H9 (cell line): ENCODE results near the gene SYNGR2. TPM values are rescaled to one million over a fixed set of nuclear protein-coding genes. Genes with fewer than 3 reads are reported as not detected.

ENCODE experiments used
- DNase-seq: peaks from one replicate; pipeline ENCODE4 v3.0.0-alpha.2; 2017
- H2AFZ ChIP-seq: one replicate; pipeline ENCODE4 v1.6.1; 2013; ENCODE audit warnings: mild to moderate bottlenecking, low read length, control low read depth, moderate library complexity
- H2AK5ac ChIP-seq: 2 replicates; pipeline ENCODE4 v1.6.1; 2013; ENCODE audit warnings: low read length, control low read depth, mixed read lengths; ENCODE audit not compliant: insufficient read length
- H2BK120ac ChIP-seq: one replicate; pipeline ENCODE4 v1.6.1; 2013; ENCODE audit warnings: low read depth, mild to moderate bottlenecking, low read length, control low read depth, inconsistent platforms; ENCODE audit not compliant: poor library complexity, severe bottlenecking
- H2BK12ac ChIP-seq: 2 replicates; pipeline ENCODE4 v1.6.1; 2013; ENCODE audit warnings: low read length, control low read depth, mixed read lengths, low read depth; ENCODE audit not compliant: insufficient read length
- H2BK15ac ChIP-seq: 2 replicates; pipeline ENCODE4 v1.6.1; 2013; ENCODE audit warnings: low read depth, low read length, control low read depth
- H2BK20ac ChIP-seq: one replicate; pipeline ENCODE4 v1.6.1; 2013; ENCODE audit warnings: low read depth, mild to moderate bottlenecking, low read length, control low read depth, inconsistent platforms; ENCODE audit not compliant: poor library complexity, severe bottlenecking
- H2BK5ac ChIP-seq: 2 replicates; pipeline ENCODE4 v1.6.1; 2013; ENCODE audit warnings: low read length, control low read depth, mixed read lengths; ENCODE audit not compliant: insufficient read length
- H3K14ac ChIP-seq: 2 replicates; pipeline ENCODE4 v1.6.1; 2013; ENCODE audit warnings: low read length, control low read depth; ENCODE audit not compliant: insufficient read depth
- H3K18ac ChIP-seq: 2 replicates; pipeline ENCODE4 v1.6.1; 2013; ENCODE audit warnings: low read depth, mild to moderate bottlenecking, mixed read lengths, low read length, control low read depth; ENCODE audit not compliant: insufficient read length
- H3K23ac ChIP-seq: 2 replicates; pipeline ENCODE4 v1.6.1; 2013; ENCODE audit warnings: low read length, control low read depth, mixed read lengths, low read depth; ENCODE audit not compliant: insufficient read length
- H3K23me2 ChIP-seq: 2 replicates; pipeline ENCODE4 v1.6.1; 2013; ENCODE audit warnings: low read depth, mild to moderate bottlenecking, mixed read lengths, low read length, control low read depth; ENCODE audit not compliant: insufficient read length, poor library complexity, severe bottlenecking
- H3K27ac ChIP-seq: 2 replicates; pipeline ENCODE4 v1.5.1; 2013; ENCODE audit warnings: low read length, control low read depth, mixed read lengths, low read depth; ENCODE audit not compliant: insufficient read length
- H3K27me3 ChIP-seq: 2 replicates; pipeline ENCODE4 v1.6.1; 2013; ENCODE audit warnings: low read length, control low read depth, inconsistent platforms; ENCODE audit not compliant: insufficient read depth
- H3K4ac ChIP-seq: 2 replicates; pipeline ENCODE4 v1.6.1; 2013; ENCODE audit warnings: low read depth, mild to moderate bottlenecking, control low read depth, inconsistent platforms, low read length, moderate library complexity
- H3K4me1 ChIP-seq: 2 replicates; pipeline ENCODE4 v1.6.1; 2013; ENCODE audit warnings: low read length, control low read depth, inconsistent platforms; ENCODE audit not compliant: insufficient read depth
- H3K4me2 ChIP-seq: 2 replicates; pipeline ENCODE4 v1.6.1; 2013; ENCODE audit warnings: low read length, control low read depth, mixed read lengths; ENCODE audit not compliant: insufficient read length, insufficient read depth
- H3K56ac ChIP-seq: 2 replicates; pipeline ENCODE4 v1.6.1; 2013; ENCODE audit warnings: low read depth, mild to moderate bottlenecking, mixed read lengths, low read length, control low read depth; ENCODE audit not compliant: insufficient read length
- H3K79me1 ChIP-seq: 2 replicates; pipeline ENCODE4 v1.6.1; 2013; ENCODE audit warnings: low read depth, mild to moderate bottlenecking, moderate library complexity, low read length, control low read depth, inconsistent platforms; ENCODE audit not compliant: insufficient read depth, poor library complexity, severe bottlenecking
- H3K79me2 ChIP-seq: 2 replicates; pipeline ENCODE4 v1.6.1; 2013; ENCODE audit warnings: low read length, control low read depth, inconsistent platforms; ENCODE audit not compliant: insufficient read depth
- H3K9ac ChIP-seq: 2 replicates; pipeline ENCODE4 v1.6.1; 2013; ENCODE audit warnings: low read length, control low read depth, mixed read lengths; ENCODE audit not compliant: insufficient read length; ENCODE audit errors: extremely low read depth
- H3K9me3 ChIP-seq: one replicate; pipeline ENCODE4 v1.6.1; 2013; ENCODE audit warnings: low read depth, low read length, inconsistent platforms; ENCODE audit not compliant: control insufficient read depth
- H3T11ph ChIP-seq: one replicate; pipeline ENCODE4 v1.6.1; 2013; ENCODE audit warnings: mild to moderate bottlenecking, low read length, control low read depth, inconsistent platforms
- H4K20me1 ChIP-seq: one replicate; pipeline ENCODE4 v1.6.1; 2013; ENCODE audit not compliant: control insufficient read depth, insufficient read length, insufficient read depth
- H4K5ac ChIP-seq: 2 replicates; pipeline ENCODE4 v1.6.1; 2013; ENCODE audit warnings: low read depth, mild to moderate bottlenecking, mixed read lengths, low read length, control low read depth; ENCODE audit not compliant: insufficient read length
- H4K8ac ChIP-seq: replicated peaks from 2 replicates; pipeline ENCODE4 v1.6.1; 2013; ENCODE audit warnings: low read length, control low read depth, mixed read lengths, low read depth; ENCODE audit not compliant: insufficient read length
- H4K91ac ChIP-seq: 2 replicates; pipeline ENCODE4 v1.6.1; 2013; ENCODE audit warnings: low read depth, mild to moderate bottlenecking, moderate library complexity, mixed read lengths, low read length, control low read depth; ENCODE audit not compliant: insufficient read length
- H3K27ac Mint-ChIP-seq, 3 experiments: 2 replicates in 2 of 3; 3 replicates in 1 of 3; pipeline ENCODE4 v1.8.0; 2020 to 2021; ENCODE audit warnings: mixed read lengths in 3 of 3, mild to moderate bottlenecking in 1 of 3, moderate library complexity in 1 of 3
- H3K27me3 Mint-ChIP-seq: 2 replicates; pipeline ENCODE4 v1.8.0; 2021; ENCODE audit warnings: low read depth, mild to moderate bottlenecking, moderate library complexity, mixed read lengths
- H3K36me3 Mint-ChIP-seq, 3 experiments: 2 replicates in 2 of 3; 3 replicates in 1 of 3; pipeline ENCODE4 v1.8.0; 2020 to 2021; ENCODE audit warnings: low read depth in 3 of 3, mixed read lengths in 3 of 3; ENCODE audit not compliant: insufficient read depth in 1 of 3
- H3K4me1 Mint-ChIP-seq, 2 experiments: 2 replicates each; pipeline ENCODE4 v1.8.0; 2020; ENCODE audit warnings: mixed read lengths in 2 of 2
- H3K4me3 Mint-ChIP-seq, 2 experiments: 2 replicates in 1 of 2; 3 replicates in 1 of 2; pipeline ENCODE4 v1.8.0; 2020 to 2021; ENCODE audit warnings: mild to moderate bottlenecking in 2 of 2, mixed read lengths in 2 of 2, moderate library complexity in 1 of 2
- H3K9me3 Mint-ChIP-seq, 2 experiments: 2 replicates in 1 of 2; 3 replicates in 1 of 2; pipeline ENCODE4 v1.8.0; 2020; ENCODE audit warnings: mild to moderate bottlenecking in 2 of 2, mixed read lengths in 2 of 2, moderate library complexity in 1 of 2
- WGBS: extraction: QIAGEN DNeasy Blood & Tissue Kit; methylation state at CpG from one replicate; pipeline ENCODE4 v1.1.7; 2013; ENCODE audit warnings: missing lambda C conversion rate, low lambda C conversion rate, mixed read lengths; ENCODE audit not compliant: insufficient read length; ENCODE audit errors: extremely low coverage; 5-methylcytosine and 5-hydroxymethylcytosine counted together
- total RNA-seq: library from RNA; stranded (reverse); gene quantifications from 2 replicates; pipeline ENCODE4 v1.2.1, GENCODE V29; 2021
- TF ChIP-seq, protein P1 (sequence below): fragments of 200-600 bp; sonication (generic); conservative IDR thresholded peaks from 3 replicates; pipeline ENCODE4 v1.8.0; 2021; ENCODE audit warnings: antibody characterized with exemption, mild to moderate bottlenecking

The SYNGR2 gene
- total RNA-seq, 1 experiment from 2014 or later, result 41.0 TPM

DNA sequence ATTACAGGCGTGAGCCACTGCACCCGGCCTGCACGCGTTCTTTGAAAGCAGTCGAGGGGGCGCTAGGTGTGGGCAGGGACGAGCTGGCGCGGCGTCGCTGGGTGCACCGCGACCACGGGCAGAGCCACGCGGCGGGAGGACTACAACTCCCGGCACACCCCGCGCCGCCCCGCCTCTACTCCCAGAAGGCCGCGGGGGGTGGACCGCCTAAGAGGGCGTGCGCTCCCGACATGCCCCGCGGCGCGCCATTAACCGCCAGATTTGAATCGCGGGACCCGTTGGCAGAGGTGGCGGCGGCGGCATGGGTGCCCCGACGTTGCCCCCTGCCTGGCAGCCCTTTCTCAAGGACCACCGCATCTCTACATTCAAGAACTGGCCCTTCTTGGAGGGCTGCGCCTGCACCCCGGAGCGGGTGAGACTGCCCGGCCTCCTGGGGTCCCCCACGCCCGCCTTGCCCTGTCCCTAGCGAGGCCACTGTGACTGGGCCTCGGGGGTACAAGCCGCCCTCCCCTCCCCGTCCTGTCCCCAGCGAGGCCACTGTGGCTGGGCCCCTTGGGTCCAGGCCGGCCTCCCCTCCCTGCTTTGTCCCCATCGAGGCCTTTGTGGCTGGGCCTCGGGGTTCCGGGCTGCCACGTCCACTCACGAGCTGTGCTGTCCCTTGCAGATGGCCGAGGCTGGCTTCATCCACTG is 45.8 kb downstream of the SYNGR2 start, which contains the start of gene BIRC5:
Gene BIRC5, plus strand, starts transcription at position 238 of the 690 bp plus-strand sequence. Its CDS starts 64 bp downstream, at position 302.
- Histone ChIP-seq H3K4ac (no peak within 1 kb of the TSS), H2BK12ac (no peak within 1 kb of the TSS), H4K20me1 (peaks cover 3% of the 10 kb centered on the region), H2BK15ac (no peak within 1 kb of the TSS), H4K91ac (no peak within 1 kb of the TSS), H3K23ac (no peak within 1 kb of the TSS), H3K18ac (peak within 1 kb of the TSS; percentile 27), H2BK5ac (no peak within 1 kb of the TSS), H3K9me3 (no peaks in the 10 kb centered on the region), H3K27me3 (no peaks in the 10 kb centered on the region), H3K4me2 (peak within 1 kb of the TSS; percentile 78), H4K5ac (no peak within 1 kb of the TSS), H3K56ac (no peak within 1 kb of the TSS), H3K4me1 (no peaks in the 10 kb centered on the region), H2BK120ac (no peak within 1 kb of the TSS), H3K14ac (no peak within 1 kb of the TSS), H3T11ph (no peak within 1 kb of the TSS), H4K8ac (no peak within 1 kb of the TSS), H2AK5ac (no peak within 1 kb of the TSS), H2AFZ (no peak within 1 kb of the TSS), H2BK20ac (no peak within 1 kb of the TSS), H3K79me2 (peaks cover 12% of the 10 kb centered on the region; the same call in 1 of the 2 replicates), H3K79me1 (peaks cover 8% of the 10 kb centered on the region), H3K27ac (no peak within 1 kb of the TSS), H3K23me2 (peaks cover 8% of the 10 kb centered on the region), H3K9ac (peak within 1 kb of the TSS; percentile 79)
- TF ChIP-seq, protein P1, sequence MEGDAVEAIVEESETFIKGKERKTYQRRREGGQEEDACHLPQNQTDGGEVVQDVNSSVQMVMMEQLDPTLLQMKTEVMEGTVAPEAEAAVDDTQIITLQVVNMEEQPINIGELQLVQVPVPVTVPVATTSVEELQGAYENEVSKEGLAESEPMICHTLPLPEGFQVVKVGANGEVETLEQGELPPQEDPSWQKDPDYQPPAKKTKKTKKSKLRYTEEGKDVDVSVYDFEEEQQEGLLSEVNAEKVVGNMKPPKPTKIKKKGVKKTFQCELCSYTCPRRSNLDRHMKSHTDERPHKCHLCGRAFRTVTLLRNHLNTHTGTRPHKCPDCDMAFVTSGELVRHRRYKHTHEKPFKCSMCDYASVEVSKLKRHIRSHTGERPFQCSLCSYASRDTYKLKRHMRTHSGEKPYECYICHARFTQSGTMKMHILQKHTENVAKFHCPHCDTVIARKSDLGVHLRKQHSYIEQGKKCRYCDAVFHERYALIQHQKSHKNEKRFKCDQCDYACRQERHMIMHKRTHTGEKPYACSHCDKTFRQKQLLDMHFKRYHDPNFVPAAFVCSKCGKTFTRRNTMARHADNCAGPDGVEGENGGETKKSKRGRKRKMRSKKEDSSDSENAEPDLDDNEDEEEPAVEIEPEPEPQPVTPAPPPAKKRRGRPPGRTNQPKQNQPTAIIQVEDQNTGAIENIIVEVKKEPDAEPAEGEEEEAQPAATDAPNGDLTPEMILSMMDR, result no peak
- WGBS, result no CpG with 5 or more reads among the region's 60 CpGs
- peaks cover 13% of the 10 kb centered on the region for H3K27me3 Mint-ChIP-seq
- H3K4me3 Mint-ChIP-seq, result peak within 1 kb of the TSS; percentile 95 to 97
- H3K27ac Mint-ChIP-seq, result peak within 1 kb of the TSS in 2 of 3 experiments; percentile 96 to 99; a peak in 5 of 7 replicates
- H3K9me3 Mint-ChIP-seq, result no peaks in the 10 kb centered on the region
- H3K36me3 Mint-ChIP-seq, result peaks cover 19 to 25% (median 21%) of the 10 kb centered on the region in 3 experiments
- peak; percentile 93 for DNase-seq
- H3K4me1 Mint-ChIP-seq, result peaks cover 10 to 11% of the 10 kb centered on the region in 2 experiments
